ENCODE results near the gene FMN1.

The FMN1 gene

DNA sequence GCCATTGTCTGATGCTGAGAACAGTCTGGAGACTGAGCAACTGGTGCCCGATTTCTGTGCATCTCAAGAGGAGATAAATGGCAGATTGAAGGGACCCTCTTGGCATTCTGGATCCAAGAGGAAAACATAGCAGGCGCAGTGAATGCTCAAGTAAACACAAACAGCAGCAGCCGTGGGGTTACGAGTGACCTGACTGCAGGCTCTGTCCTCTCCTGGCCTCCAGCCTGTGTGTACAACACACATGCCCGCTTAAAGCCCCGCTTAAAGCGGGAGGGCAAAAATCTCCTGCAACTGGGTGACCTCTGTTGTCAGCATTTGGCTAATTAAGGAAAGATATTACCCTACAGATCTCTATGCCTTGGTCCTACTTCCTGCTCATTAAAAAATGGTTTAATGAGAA, 356.2 kb downstream of the FMN1 start:
- DNase-seq (ENCODE audit: low read depth in 1 of 2, low spot score in 1 of 2): no peak

DNA sequence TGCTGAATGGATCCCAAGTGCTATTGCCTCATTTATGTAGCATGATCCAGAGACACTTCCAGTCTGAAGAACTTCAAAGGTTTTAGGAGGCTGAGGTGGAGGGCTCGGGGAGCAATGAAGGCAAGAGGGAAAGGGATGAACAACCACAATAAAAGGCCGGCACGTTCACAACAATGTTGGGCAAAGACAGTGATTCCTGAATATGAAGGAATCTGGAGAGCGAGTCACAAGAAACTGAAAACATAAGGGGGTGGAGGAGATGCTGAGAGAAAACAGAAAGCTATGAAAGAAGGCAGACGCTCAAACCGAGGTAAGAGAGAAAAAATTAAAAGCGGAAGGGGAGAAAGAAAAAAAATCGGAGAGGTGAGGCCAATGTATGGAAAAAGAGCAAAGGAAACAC, 356.6 kb downstream of the FMN1 start:
- no peak for DNase-seq (ENCODE audit: low read depth in 1 of 2, low spot score in 1 of 2)

GRCh38 chr15:32834156-32834555, 360.4 kb downstream of the FMN1 start:
- no peak for DNase-seq (ENCODE audit: low read depth in 1 of 2, low spot score in 1 of 2)

DNA sequence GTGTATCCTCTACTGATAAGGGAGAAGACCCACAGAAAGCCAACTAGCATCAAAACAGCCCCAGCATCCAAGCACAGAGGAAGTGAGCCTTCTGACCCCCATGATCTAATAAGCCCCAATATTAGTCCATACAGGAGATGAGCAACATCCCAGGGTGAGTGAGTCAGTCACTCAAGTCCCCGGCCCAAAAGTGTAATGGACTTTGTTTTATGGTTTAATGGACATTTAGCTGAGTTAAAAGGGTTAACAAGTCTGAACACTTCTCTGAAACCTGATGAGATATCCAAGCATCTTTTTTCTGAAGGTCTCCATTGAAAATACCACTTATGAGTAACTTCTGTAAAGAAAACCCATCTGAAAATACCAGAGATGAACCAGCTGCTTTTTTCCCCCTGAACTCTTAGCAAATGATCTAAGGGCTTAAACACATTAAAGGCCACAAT, 361.1 kb downstream of the FMN1 start:
- DNase-seq (ENCODE audit: low read depth in 1 of 2, low spot score in 1 of 2): no peak

DNA sequence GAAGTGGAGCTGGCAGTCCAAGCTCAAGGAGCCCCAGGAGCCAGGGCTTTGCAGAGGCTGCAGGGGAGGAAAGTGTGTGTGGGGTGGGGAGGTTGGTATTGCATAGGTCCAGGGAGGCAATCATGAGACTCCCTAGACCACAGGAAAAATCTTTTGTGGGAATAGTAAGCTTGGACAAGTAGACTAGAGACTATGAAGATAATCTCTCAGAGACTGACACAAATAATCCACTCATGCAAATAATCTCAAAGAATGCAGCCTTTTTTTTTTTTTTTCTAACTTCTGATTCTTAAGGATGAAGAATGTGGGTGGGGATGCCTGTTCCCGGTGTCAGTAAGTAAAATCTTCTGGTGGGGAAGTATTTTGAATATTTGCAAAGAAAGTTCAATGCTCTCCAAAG, 363.0 kb downstream of the FMN1 start:
- DNase-seq (ENCODE audit: low read depth in 1 of 2, low spot score in 1 of 2): no peak

- no peak for DNase-seq (ENCODE audit: low read depth in 1 of 2, low spot score in 1 of 2)
Observed at GRCh38 chr15:32830241-32830640, 364.3 kb downstream of the FMN1 start.

- no peak for DNase-seq (ENCODE audit: low read depth in 1 of 2, low spot score in 1 of 2)
Observed at GRCh38 chr15:32829436-32829835, 365.1 kb downstream of the FMN1 start.

GRCh38 chr15:32828507-32829186, 365.9 kb downstream of the FMN1 start:
- DNase-seq (ENCODE audit: low read depth in 1 of 2, low spot score in 1 of 2): no peak

DNA sequence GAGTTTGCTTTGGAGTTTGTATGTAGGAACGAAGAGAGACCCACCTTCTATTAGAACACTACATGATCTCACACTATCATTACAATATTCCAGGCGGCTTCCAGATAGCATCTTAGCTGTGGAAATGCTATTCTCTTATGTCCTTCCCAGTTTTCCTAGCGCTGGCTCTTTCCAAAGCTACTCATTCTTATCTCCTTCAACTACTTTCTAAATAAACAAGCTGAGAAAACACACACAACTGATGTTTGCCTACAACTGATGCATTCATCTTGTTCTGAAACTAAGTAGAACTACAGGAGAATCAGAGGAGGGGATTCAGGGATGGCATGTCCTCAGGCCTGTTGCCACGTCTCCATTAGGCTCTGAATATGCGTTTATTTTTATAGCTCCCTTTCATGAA, 367.8 kb downstream of the FMN1 start:
- no peak for DNase-seq (ENCODE audit: low read depth in 1 of 2, low spot score in 1 of 2)

DNA sequence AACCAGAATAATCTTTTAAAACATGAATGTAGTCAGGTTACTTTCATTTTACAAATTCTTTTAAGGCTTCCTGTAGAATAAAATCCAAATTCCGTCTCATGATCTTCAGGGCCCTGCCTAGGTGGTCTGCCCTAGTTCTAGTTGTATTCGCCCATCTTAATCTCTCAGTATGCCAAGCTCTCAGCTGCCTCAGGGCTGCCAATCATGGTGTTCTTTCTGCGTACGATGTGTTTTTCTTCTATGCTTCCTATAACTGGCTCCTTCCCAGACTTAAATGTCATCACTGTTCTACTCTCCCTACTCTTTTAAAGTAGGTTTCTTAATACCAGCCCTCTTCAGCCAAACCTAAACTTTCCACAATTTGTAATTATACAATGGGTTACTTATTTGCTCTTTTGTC, 369.3 kb downstream of the FMN1 start:
- no peak for DNase-seq (ENCODE audit: low read depth in 1 of 2, low spot score in 1 of 2)

- DNase-seq (ENCODE audit: low read depth in 1 of 2, low spot score in 1 of 2): no peak
Observed at GRCh38 chr15:32824777-32825176, 369.7 kb downstream of the FMN1 start.

- DNase-seq (ENCODE audit: low read depth in 1 of 2, low spot score in 1 of 2): no peak
Observed at GRCh38 chr15:32823750-32824149, 370.8 kb downstream of the FMN1 start.

GRCh38 chr15:32822739-32823138, 371.8 kb downstream of the FMN1 start:
- DNase-seq (ENCODE audit: low read depth in 1 of 2, low spot score in 1 of 2): no peak

GRCh38 chr15:32819448-32819847, 375.1 kb downstream of the FMN1 start:
- DNase-seq (ENCODE audit: low read depth in 1 of 2, low spot score in 1 of 2): no peak

GRCh38 chr15:32818758-32819447, 375.6 kb downstream of the FMN1 start:
- no peak for DNase-seq (ENCODE audit: low read depth in 1 of 2, low spot score in 1 of 2)

- no peak for DNase-seq (ENCODE audit: low read depth in 1 of 2, low spot score in 1 of 2)
Observed at GRCh38 chr15:32817577-32817976, 376.9 kb downstream of the FMN1 start.

- DNase-seq (ENCODE audit: low read depth in 1 of 2, low spot score in 1 of 2): no peak
Observed at GRCh38 chr15:32807331-32807730, 387.2 kb downstream of the FMN1 start.

DNA sequence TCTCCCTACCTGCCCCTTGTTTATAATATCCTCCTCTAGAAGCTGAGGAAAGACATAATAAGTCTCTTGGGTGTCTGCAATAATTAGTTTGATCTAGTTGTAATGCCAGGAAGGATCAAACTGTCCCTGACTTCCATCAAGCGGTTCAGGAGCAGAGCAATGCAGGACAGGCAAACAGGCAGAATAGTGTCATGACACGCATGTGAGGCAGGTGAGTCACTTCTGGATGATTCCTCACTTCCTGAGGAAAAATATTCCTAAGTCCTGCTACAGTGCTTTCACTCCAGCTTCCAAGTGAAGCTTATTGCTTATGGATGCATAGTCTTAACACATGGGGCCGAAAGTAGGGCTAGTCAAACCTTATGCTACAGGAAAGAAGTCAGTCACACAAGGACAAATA, 390.9 kb downstream of the FMN1 start:
- DNase-seq (ENCODE audit: low read depth in 1 of 2, low spot score in 1 of 2): no peak

GRCh38 chr15:32802286-32802936, 392.1 kb downstream of the FMN1 start:
- DNase-seq (ENCODE audit: low read depth in 1 of 2, low spot score in 1 of 2): no peak

DNA sequence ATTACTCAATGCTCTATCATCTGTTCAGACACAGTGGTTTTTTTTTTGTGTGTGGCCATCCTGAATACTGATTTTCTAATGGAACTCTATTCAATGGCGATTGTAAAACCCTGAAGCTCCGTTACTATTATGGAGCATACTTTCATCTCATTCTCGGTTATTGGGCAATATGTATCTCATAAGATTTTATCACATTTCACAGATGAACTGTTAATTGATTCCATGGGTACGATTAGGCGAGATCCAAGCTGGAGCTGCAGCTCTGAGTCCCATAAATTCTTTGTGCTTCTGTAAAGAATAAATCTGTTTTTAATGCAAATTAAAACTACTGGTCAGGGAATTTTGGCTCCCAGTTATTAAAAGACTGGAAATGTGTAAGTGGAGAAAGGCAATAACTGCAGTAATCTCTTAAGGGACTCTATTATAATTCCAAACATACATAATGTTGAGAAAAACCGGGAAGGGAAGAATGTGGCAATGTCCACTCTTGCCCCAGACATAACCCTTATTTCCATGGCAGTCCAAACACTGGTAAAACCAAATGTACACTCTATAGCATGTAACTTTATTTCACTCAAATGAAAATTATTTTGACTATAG, 394.5 kb downstream of the FMN1 start:
- no peak for DNase-seq (ENCODE audit: low read depth in 1 of 2, low spot score in 1 of 2)

DNA sequence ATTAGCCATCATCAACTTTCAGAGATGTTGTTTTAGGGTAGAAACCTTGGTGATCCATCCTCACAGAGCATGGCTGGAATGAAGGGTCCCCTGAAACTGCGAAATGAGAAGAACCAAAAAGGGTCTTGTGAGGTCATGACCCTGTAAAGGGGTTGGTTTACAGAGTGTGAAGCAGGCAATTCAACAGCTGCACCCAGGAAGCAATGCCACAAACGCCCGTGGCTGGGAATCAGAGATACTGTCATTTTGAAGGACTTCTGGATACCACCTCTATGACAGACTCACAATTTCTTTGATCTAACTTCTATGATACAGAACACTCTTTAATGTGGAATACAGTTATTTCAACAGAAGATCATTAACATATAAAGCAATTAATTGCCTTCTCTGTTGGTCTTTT, 397.7 kb downstream of the FMN1 start:
- no peak for DNase-seq (ENCODE audit: low read depth in 1 of 2, low spot score in 1 of 2)

- DNase-seq (ENCODE audit: low read depth in 1 of 2, low spot score in 1 of 2): no peak
Observed at GRCh38 chr15:32794973-32795372, 399.5 kb downstream of the FMN1 start.
